Astrocyte (in vitro differentiated cells and primary cell): ENCODE results near the gene LALBA.

Experiments used
- EZH2 ChIP-seq: IDR thresholded peaks from 2 replicates; pipeline ENCODE4 v1.6.1; 2012; ENCODE audit warnings: mild to moderate bottlenecking, low read length, inconsistent platforms; ENCODE audit not compliant: insufficient read depth
- TF ChIP-seq, protein P1 (sequence below): IDR thresholded peaks from 2 replicates; pipeline ENCODE4 v1.5.1; 2011; ENCODE audit warnings: low read depth, mild to moderate bottlenecking, inconsistent platforms, low read length, moderate library complexity; ENCODE audit not compliant: insufficient read depth

DNA sequence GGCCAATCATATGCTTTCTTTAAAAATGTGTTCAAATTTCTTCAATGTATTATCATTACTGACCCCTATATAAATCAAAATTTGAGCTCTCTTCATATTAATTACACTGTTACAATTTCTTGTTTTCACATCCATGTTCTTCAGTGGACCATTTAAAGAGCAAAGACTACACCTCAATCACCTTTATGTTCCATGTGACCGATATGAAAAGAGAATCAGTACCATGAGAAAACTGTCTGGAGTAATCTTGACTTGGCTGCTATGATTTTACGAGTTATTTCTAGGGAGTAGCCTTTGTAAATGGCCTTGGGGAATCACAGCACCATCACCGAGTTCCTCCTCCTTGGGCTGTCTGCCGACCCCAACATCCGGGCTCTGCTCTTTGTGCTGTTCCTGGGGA, 44.5 kb downstream of the LALBA start, which contains the start of gene OR8S1:
- TF ChIP-seq, protein P1, sequence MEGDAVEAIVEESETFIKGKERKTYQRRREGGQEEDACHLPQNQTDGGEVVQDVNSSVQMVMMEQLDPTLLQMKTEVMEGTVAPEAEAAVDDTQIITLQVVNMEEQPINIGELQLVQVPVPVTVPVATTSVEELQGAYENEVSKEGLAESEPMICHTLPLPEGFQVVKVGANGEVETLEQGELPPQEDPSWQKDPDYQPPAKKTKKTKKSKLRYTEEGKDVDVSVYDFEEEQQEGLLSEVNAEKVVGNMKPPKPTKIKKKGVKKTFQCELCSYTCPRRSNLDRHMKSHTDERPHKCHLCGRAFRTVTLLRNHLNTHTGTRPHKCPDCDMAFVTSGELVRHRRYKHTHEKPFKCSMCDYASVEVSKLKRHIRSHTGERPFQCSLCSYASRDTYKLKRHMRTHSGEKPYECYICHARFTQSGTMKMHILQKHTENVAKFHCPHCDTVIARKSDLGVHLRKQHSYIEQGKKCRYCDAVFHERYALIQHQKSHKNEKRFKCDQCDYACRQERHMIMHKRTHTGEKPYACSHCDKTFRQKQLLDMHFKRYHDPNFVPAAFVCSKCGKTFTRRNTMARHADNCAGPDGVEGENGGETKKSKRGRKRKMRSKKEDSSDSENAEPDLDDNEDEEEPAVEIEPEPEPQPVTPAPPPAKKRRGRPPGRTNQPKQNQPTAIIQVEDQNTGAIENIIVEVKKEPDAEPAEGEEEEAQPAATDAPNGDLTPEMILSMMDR = no peak
- TF ChIP-seq EZH2 = no peak
